GM12878 (cell line): ENCODE data around the gene ANKDD1B. TPM values are rescaled to one million over a fixed set of nuclear protein-coding genes. Genes with fewer than 3 reads are reported as not detected.

Experiments used
- ATAC-seq: fragments of 200-7000 bp; cut with Tn5 transposase; 3 replicates; pipeline ENCODE4 v1.9.1; 2020; ENCODE audit warnings: mild to moderate bottlenecking, moderate library complexity
- BruUV-seq: library from RNA; stranded (reverse); fragments of 400-500 nt; replicated peaks from 2 replicates; lab custom pipeline; 2021; lab: Mats Ljungman, UMichigan
- CTCF ChIA-PET: fragments of 300-600 bp; sonication (Branson Sonifier 250); formaldehyde crosslinking; extraction: SDS; loops from one replicate; lab custom pipeline; 2021; ENCODE audit warnings: inconsistent platforms; lab: Yijun Ruan, JAX
- POLR2A ChIA-PET: fragments of 350-600 bp; formaldehyde crosslinking; extraction: SDS; loops from one replicate; lab custom pipeline; 2021; ENCODE audit warnings: inconsistent platforms; lab: Charles Lee
- RAD21 ChIA-PET: fragments of 300-600 bp; sonication (Branson Sonifier 250); formaldehyde crosslinking; loops from one replicate; lab custom pipeline; 2023; ENCODE audit warnings: antibody characterized with exemption; ENCODE audit not compliant: unreplicated experiment; lab: Charles Lee
- SMC1A ChIA-PET: fragments of 300-600 bp; sonication (Branson Sonifier 250); formaldehyde crosslinking; loops from one replicate; lab custom pipeline; 2023; ENCODE audit not compliant: unreplicated experiment, uncharacterized antibody; lab: Charles Lee
- DNase-seq: peaks from one replicate; pipeline ENCODE4 v3.0.0-alpha.2; 2011; ENCODE audit warnings: low read depth, low spot score
- FAIRE-seq: peaks from 3 replicates; lab custom pipeline; 2011; peaks lifted over from hg19 to GRCh38; lab: Jason Lieb, UNC
- H2AFZ ChIP-seq: 2 replicates; pipeline ENCODE4 v1.6.0; 2011; ENCODE audit warnings: low read depth, low read length, control low read depth; ENCODE audit not compliant: control insufficient read depth
- H3K27ac ChIP-seq: 2 replicates; pipeline ENCODE4 v1.5.1; 2011; ENCODE audit warnings: control low read depth; ENCODE audit not compliant: control insufficient read depth, insufficient read depth
- H3K27me3 ChIP-seq, 2 experiments: replicated peaks in 1 of 2; 2 replicates each; pipeline versions ENCODE4 v1.6.0 to v1.6.1; 2011; ENCODE audit warnings: low read length in 1 of 2; ENCODE audit not compliant: control insufficient read depth in 2 of 2, insufficient read depth in 2 of 2
- H3K36me3 ChIP-seq, 2 experiments: 2 replicates each; pipeline ENCODE4 v1.5.1; 2011; ENCODE audit warnings: low read length in 1 of 2; ENCODE audit not compliant: control insufficient read depth in 2 of 2, insufficient read depth in 2 of 2
- H3K4me1 ChIP-seq: 2 replicates; pipeline ENCODE4 v1.6.1; 2011; ENCODE audit warnings: mild to moderate bottlenecking, low read length, moderate library complexity, mixed read lengths; ENCODE audit not compliant: control insufficient read depth, insufficient read depth
- H3K4me2 ChIP-seq: 2 replicates; pipeline ENCODE4 v1.6.0; 2011; ENCODE audit warnings: control low read depth; ENCODE audit not compliant: control insufficient read depth, insufficient read depth
- H3K4me3 ChIP-seq: fragments of 200-600 bp; sonication (generic); 2 replicates; pipeline ENCODE4 v1.5.1; 2016
- H3K79me2 ChIP-seq: 2 replicates; pipeline ENCODE4 v1.6.0; 2011; ENCODE audit warnings: low read length; ENCODE audit not compliant: control insufficient read depth, insufficient read depth
- H3K9ac ChIP-seq: 2 replicates; pipeline ENCODE4 v1.8.0; 2011; ENCODE audit warnings: low read length, control low read depth, mixed read lengths; ENCODE audit not compliant: control insufficient read depth, insufficient read depth
- H3K9me3 ChIP-seq: replicated peaks from 3 replicates; pipeline ENCODE4 v1.5.1; 2011; ENCODE audit warnings: mild to moderate bottlenecking, low read length; ENCODE audit not compliant: control insufficient read depth, insufficient read depth
- H4K20me1 ChIP-seq: 2 replicates; pipeline ENCODE4 v1.6.0; 2011; ENCODE audit not compliant: control insufficient read depth, insufficient read depth
- CEBPZ ChIP-seq: fragments of 150-350 bp; IDR thresholded peaks from 2 replicates; pipeline ENCODE4 v1.6.1; 2016; ENCODE audit warnings: low read depth, low read length
- CREB1 ChIP-seq: IDR thresholded peaks from 2 replicates; pipeline ENCODE4 v1.6.1; 2012; ENCODE audit warnings: low read depth, mild to moderate bottlenecking, inconsistent platforms
- FOXM1 ChIP-seq: IDR thresholded peaks from 2 replicates; pipeline ENCODE4 v1.6.1; 2012; ENCODE audit warnings: low read depth, mild to moderate bottlenecking, inconsistent platforms, low read length, moderate library complexity
- IRF4 ChIP-seq: IDR thresholded peaks from 2 replicates; pipeline ENCODE4 v1.6.1; 2011; ENCODE audit warnings: low read depth, low read length
- MTA2 ChIP-seq: fragments of 450-650 bp; IDR thresholded peaks from 2 replicates; pipeline ENCODE4 v1.6.1; 2016; ENCODE audit warnings: low read depth, mild to moderate bottlenecking, moderate library complexity
- MYC ChIP-seq: IDR thresholded peaks from 2 replicates; pipeline ENCODE4 v1.6.1; 2011; ENCODE audit warnings: mild to moderate bottlenecking, low read length, moderate library complexity, inconsistent platforms; ENCODE audit not compliant: insufficient read depth, insufficient replicate concordance, insufficient read length, severe bottlenecking
- NRF1 ChIP-seq: conservative IDR thresholded peaks from 2 replicates; pipeline ENCODE4 v1.6.1; 2011; ENCODE audit warnings: mild to moderate bottlenecking, low read depth, low read length, improper control_type of control experiment
- POLR2AphosphoS5 ChIP-seq: IDR thresholded peaks from 2 replicates; pipeline ENCODE4 v1.6.1; 2011; ENCODE audit warnings: mild to moderate bottlenecking, low read length, inconsistent platforms
- SMAD1 ChIP-seq: fragments of 450-650 bp; IDR thresholded peaks from 2 replicates; pipeline ENCODE4 v1.6.1; 2018; ENCODE audit warnings: mild to moderate bottlenecking, low read depth; ENCODE audit not compliant: partially characterized antibody
- ZBTB11 ChIP-seq: fragments of 450-650 bp; formaldehyde crosslinking; IDR thresholded peaks from 2 replicates; pipeline ENCODE4 v1.5.0; 2022; ENCODE audit warnings: mild to moderate bottlenecking, missing genetic modification characterization
- ZNF207 ChIP-seq: fragments of 450-650 bp; IDR thresholded peaks from 2 replicates; pipeline ENCODE4 v1.6.1; 2014; ENCODE audit warnings: antibody characterized with exemption, mild to moderate bottlenecking, borderline replicate concordance
- ZNF217 ChIP-seq: fragments of 450-650 bp; IDR thresholded peaks from 2 replicates; pipeline ENCODE4 v1.6.1; 2017; ENCODE audit warnings: antibody characterized with exemption, mild to moderate bottlenecking
- in situ Hi-C: fragments of 300-500 bp; cut with MboI; formaldehyde crosslinking; loops from 9 replicates; pipeline ENCODE4 v1.14.3; 2018; ENCODE audit warnings: mixed read lengths
- intact Hi-C: fragments of 100-400 bp; cut with micrococcal nuclease; formaldehyde crosslinking; loops from one replicate; pipeline ENCODE4 v1.14.2; 2022; ENCODE audit not compliant: unreplicated experiment
- polyA plus RNA-seq, 11 experiments: library from polyadenylated mRNA; depleted of rRNA in 4 of 11; unstranded in 6 of 11; stranded (reverse) in 5 of 11; fragments of >200 nt; fragmentation: Nextera tagmentation in 4 of 11; fragmentation: Illumina TruSeq in 1 of 11; extraction: Ambion mirVana in 4 of 11; extraction: Trizol in 1 of 11; gene quantifications; 1 replicate in 1 of 11; 2 replicates in 10 of 11; pipeline versions ENCODE4 v1.2.1 to v1.2.3, GENCODE V29; 2011 to 2016; ENCODE audit warnings: inconsistent platforms in 2 of 11, missing spikeins in 2 of 11, low read depth in 1 of 11
- total RNA-seq, 4 experiments: library from RNA; depleted of rRNA in 3 of 4; stranded (reverse); fragments of >200 nt in 3 of 4; fragmentation: Illumina TruSeq in 1 of 4; extraction: Trizol in 1 of 4; gene quantifications; 2 replicates each; pipeline versions ENCODE4 v1.2.1 to v1.2.3, GENCODE V29; 2013 to 2021
- TF ChIP-seq, protein P1 (sequence below): fragments of 450-650 bp; IDR thresholded peaks from 2 replicates; pipeline ENCODE4 v1.6.1; 2016; ENCODE audit warnings: mild to moderate bottlenecking

ANKDD1B gene
- total and polyA plus RNA-seq, 10 of the 15 experiments (the other 5 are each of a cell fraction or from before 2014, with no cell fraction given) = 0.34 to 2.4 (median 0.80) TPM

DNA sequence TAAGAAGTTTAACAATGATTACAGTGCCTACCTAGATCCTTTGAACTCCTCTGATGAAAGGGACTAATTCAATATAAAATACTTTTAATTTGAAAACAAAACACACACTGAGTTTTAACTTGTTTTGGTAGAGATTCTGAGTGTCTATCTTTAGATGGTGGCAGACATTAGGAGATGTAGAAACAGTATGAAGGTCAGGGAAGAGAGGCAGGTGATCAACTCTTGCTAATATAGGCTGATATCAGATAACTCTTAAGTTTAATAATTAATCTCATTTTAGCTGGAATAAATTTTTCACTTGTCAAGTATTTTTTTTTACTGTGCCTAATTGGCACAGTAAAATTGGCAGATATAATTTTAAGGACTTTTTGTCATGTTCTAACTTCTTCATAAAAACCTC is 75.2 kb downstream of the ANKDD1B start:
- no peak overlapping the region for H3K9ac ChIP-seq
- DNase-seq (no peak), FAIRE-seq (no peak), ATAC-seq (no peak)
- H3K36me3 ChIP-seq = peaks cover 0 to 10% of the 10 kb centered on the region in 2 experiments
- TF ChIP-seq ZBTB11 (CRISPR knock-in tag) (no peak), MTA2 (no peak), MYC (no peak), NRF1 (no peak), POLR2AphosphoS5 (no peak), CREB1 (no peak), FOXM1 (no peak), ZNF207 (no peak), SMAD1 (no peak), ZNF217 (no peak), IRF4 (no peak), CEBPZ (no peak)
- TF ChIP-seq, protein P1, sequence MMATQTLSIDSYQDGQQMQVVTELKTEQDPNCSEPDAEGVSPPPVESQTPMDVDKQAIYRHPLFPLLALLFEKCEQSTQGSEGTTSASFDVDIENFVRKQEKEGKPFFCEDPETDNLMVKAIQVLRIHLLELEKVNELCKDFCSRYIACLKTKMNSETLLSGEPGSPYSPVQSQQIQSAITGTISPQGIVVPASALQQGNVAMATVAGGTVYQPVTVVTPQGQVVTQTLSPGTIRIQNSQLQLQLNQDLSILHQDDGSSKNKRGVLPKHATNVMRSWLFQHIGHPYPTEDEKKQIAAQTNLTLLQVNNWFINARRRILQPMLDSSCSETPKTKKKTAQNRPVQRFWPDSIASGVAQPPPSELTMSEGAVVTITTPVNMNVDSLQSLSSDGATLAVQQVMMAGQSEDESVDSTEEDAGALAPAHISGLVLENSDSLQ = no peak
- no peaks in the 10 kb centered on the region for H3K27me3 ChIP-seq
- no peak overlapping the region for H3K27ac ChIP-seq
- in situ Hi-C loops (no loop called here), intact Hi-C loops (loop anchor here (10.0 kb wide), 1 partner anchor 342 kb away; no protein-coding TSS in a partner anchor)
- SMC1A ChIA-PET = no interaction called here
- CTCF ChIA-PET = interaction anchor here (0.8 to 0.9 kb wide), 2 partner anchors 325 to 570 kb away, joined by 3 read pairs; no protein-coding TSS in a partner anchor
- no TSS peak for BruUV-seq
- H3K9me3 ChIP-seq = no peaks in the 10 kb centered on the region
- H2AFZ ChIP-seq = no peak overlapping the region
- no peak overlapping the region for H3K4me2 ChIP-seq
- RAD21 ChIA-PET = no interaction called here
- no peak overlapping the region for H3K4me3 ChIP-seq
- POLR2A ChIA-PET = interaction anchor here (0.6 kb wide), 1 partner anchor 277 kb away, joined by 4 read pairs; no protein-coding TSS in a partner anchor
- H3K79me2 ChIP-seq = no peaks in the 10 kb centered on the region
- no peaks in the 10 kb centered on the region for H4K20me1 ChIP-seq
- H3K4me1 ChIP-seq = no peaks in the 10 kb centered on the region
